GM19372 (cell line): ENCODE data around the gene TMEM273.
A peak's percentile ranks its signal among the peaks of the same experiment; 100 is the strongest.

Experiments used
- ATAC-seq: cut with Tn5 transposase; IDR thresholded peaks from one replicate; pipeline ENCODE4 v1.9.1; 2021; ENCODE audit warnings: mild to moderate bottlenecking, low read depth, moderate library complexity; ENCODE audit not compliant: unreplicated experiment

The TMEM273 gene

DNA sequence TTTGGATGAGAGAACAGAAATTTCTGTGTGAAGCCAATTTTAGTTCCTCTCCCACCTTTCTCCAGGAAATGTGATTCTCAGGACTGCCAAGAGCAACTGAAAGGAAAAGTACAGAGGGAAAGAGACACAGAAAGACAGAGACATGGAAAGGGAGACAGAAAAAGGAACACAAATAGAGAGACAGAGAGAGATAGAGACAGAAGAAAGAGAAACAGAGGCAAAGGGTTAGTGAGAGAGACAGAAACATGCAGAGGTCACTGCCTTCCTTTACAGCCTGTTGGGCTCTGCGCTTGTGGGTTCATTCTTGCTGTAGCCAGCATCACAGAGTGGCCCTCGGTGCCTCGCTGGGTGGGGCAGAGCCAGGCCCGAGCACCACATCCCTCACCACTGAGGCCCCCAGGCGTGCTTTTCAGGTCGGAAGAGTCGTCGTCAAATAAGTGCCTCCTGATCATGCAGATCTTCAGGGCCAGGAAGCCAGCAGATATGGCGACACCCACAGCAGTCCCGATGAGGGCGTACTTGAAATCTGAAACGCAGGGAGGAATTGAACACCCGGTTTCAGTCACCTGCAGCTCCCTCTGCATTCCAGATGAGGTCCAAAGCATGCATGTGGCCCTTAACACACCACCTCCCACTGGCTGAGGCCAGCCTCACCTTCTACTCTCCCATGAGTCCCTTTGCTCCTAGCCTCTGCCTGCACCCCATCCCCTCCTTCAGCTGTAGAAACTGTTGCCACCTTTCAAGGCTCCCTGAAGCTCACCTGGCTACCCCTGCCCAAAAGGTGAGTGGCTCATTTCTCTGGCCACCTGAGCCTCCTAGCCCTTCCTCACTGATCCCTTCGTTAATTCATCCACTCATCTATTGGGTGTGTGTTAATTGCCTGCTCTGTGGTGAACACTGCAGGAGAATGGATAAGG is 21.4 kb downstream of the TMEM273 start:
- no peak for ATAC-seq

DNA sequence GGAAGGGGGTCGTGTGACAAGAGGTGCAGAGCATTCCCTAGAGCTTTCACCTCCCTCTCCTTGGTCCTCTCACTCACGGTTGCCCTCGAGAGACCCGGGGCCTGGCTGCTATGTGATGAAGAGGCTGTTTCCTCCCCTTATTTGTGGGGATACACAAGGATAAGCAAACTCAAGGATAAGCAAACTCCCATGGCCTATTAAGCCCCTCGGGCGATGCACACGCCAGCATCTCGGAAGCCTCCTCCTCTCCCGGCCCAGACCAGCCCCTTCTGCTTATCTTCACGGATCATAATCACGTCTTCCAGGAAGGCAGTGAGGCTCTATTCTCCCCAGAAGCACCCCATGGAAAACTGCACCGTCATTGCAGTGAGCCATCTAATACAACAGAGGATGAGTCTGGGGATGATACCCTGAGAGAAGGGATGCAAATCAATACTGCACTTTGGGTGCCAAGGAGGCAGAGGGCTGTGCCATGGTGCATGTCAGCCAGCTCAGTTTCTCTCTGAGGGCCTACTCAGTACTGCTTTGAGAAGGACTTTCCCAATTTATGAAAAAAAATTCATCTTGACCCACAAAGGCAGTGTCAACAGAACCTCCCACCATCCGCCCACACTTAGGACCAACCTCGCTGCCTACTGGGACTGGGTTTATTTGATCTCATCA is 22.2 kb downstream of the TMEM273 start:
- ATAC-seq, result no peak

DNA sequence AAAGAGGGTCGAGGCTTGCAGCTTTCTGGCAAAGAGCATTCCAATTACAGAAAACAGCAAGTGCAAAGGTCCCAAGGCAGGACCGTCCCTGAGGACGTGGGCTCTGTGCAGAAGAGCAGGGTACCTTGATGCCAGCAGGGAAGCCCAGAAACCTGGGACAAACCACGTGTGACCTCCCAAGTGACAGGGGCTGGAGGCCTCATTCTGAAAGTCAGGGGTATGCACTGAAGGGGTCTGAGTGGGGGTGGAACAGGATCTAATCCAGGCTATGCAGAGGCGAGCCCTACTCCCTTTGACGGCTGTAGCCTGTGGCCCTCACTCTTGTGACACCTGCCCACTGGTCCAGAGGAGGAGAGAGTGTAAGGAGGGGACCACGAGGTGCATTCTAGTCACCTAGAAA is 22.9 kb downstream of the TMEM273 start:
- ATAC-seq, result no peak

DNA sequence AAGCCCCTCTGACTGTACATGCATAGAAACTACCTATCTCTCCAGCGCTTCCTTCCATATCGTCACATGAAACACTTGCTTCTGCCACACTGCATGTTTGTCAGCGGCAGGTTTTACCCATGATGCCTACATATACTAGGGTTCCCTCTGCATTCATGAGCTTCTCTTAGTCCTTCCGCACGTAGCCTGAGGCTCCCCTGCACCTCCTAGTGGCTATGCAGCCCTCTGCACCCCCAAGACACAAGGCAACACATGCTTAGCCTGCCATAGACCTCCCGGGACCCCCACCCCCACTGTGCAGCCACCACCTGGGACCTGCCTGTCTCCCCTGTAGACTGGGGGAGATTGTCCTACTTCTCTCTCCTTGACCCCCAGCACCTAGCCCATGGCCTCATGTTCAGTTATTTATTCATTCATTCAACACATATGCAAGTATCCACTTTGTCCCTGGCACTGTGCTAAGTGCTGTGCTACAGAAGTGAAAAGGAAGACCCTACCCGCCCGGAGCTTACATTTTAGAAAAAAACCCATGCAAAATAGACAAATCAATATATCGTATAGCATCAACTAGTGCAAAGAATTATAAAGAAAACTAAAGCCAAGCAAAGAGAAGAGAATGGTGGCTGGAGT is 23.5 kb downstream of the TMEM273 start:
- ATAC-seq, result peak; percentile 86

DNA sequence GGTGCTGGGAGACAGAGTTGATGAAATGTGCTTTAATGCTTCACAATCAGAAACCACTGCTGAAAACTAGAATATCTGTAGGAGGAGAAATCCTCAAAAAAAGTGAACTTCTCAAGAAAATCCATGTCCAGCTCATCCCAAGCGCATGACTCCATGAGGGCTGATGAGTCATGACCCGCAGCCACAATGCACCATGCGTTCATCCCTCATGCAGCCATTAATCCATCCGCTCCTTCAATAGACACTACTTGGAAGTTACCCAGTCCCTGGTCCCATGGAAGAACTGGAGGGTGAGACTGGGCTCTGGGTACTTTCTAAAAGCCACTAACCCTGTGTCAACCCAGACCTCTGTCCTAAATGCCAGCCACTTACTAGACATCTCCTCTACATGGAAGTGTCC is 24.4 kb downstream of the TMEM273 start:
- no peak for ATAC-seq

DNA sequence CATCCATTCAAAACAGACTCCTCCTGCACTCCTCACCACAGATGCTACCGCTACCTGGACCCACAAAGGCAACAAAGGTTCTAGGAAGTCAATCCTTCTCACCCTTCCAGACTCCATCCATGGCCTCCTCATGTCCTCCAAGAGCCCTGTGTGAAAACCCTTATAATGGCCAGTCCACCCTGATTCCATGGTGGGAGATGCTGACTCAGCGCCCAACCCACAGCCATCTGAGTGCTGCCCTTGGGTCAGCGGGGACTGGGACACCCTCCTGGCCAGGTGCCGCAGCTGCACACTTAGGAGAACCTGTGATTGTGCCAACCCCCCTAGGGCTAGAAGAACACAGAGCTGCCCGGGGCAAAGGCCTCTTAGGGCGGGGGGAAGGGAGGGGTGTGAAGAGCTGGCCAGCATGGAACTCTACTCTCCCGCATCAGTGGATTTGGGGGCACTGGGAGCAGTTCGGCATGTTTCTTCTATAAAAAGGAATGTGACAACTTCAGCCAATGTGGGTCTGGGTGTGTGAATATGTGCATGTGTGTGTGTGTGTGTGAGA is 25.4 kb downstream of the TMEM273 start:
- no peak for ATAC-seq

DNA sequence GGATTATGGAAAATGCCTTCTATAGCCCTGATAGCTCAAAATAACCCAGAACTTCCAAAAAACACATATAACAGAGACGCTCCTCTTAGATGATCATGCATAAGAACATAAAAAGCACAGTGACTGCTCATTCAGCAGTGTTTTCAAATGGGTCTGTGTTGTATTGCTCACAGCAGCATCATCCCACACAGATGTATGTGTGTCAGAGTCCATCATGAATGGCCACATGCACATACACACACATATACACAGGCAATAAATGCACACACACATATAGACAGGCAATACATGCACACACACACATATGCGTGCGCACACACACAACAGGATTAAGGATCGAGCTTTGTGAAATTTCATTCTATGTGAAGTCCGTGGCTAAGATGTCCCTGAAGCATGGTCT is 26.1 kb downstream of the TMEM273 start:
- no peak for ATAC-seq

DNA sequence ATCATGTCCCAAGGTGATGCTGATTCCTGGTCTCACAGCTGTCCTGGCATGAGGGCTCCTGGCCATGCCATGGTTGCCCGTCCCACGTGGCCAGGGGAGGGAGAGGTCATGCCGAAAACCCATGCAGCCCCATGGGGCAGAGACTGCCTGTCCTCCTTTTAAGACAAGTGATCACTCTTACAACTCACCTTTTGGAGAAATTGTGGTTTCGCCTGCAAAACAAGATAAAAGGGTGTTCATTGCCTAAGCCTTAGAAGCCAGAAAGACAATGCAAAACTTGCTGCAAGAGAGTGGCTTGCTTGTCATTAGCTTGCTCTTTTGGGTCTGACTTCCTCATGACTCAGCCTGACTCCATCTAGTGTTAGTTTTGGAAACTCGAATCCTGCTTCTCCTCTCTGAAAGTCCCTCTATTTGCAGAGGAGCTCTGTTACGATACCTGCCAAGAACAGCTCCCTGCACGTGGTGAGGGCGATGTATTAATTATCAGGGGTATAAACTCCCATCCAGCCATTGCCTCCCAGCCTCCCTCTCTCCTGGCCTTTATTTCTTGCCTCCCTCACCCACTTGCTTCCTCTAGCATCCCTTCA is 26.7 kb downstream of the TMEM273 start:
- no peak for ATAC-seq

DNA sequence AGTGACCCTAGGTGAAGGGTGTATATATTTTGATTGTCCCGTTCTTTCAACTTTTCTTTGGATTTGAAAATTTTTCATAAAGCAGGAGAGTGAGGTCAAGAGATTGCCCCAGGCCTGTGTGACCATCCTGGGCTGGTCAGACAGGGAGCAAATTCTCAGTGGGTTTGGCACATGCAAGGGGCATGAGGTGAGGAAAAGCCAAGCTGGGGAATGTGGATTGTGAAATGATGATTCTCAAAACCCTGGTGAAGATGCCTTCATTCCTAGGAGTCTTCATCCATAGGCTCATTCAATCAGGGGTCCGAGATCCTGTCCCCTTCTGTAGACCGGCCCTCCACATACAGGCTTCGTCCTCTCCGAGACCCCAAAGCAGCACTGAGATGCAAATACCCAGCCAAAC is 27.4 kb downstream of the TMEM273 start:
- no peak for ATAC-seq

DNA sequence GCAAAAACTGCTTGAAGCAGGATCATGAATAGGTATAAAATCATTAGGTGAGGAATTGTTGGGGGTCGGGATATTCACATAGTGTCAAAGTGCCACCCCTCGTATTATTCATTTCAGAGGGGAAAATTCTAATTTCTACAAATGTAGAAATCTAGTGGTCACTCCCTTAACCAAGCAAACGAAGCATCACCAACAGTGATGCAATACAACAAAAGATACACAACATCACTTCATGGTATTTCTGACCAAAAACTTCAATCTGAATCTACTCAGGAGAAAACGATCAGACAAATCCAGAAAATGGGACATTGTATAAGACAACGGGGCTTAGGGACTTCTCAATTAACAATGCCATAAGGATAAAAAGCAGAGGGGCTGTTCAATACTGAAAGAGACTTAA is 28.1 kb downstream of the TMEM273 start:
- ATAC-seq, result no peak

DNA sequence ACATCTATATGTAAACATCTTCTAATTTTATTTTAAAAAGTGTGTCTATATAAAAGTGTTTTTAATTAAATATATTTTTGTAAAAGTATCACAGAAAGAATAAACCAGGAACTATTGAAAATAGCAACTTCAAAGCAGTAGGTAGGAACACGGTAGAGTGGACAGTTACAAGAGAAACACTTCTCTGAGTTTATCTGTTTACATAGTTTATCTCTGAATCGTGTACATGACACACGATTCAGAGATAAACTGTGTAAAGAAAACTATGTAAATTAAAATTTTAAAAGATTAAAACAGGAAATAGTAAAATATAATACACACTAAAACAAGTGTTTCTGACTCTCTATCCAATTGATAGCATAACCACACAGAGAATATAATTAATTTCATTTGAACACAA is 29.3 kb downstream of the TMEM273 start:
- ATAC-seq, result no peak

DNA sequence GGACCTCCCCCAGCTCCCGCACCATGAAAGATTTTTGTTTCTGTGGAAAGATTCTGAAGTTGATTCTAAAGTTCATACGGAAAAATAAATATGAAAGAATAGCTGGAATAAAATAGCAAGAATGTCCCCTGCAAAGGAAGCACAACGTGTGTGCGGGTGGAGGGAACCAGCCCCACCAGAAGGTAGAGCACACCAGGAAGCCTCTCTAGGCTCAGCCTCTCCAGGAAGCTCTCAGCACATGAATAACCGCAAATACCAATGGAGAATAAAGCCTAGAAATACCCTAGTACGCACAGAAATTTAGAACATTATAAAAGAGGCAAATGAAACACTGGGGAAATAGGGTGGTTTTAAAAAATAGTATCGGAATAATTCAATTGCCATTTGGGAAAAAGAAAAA is 29.8 kb downstream of the TMEM273 start:
- no peak for ATAC-seq

DNA sequence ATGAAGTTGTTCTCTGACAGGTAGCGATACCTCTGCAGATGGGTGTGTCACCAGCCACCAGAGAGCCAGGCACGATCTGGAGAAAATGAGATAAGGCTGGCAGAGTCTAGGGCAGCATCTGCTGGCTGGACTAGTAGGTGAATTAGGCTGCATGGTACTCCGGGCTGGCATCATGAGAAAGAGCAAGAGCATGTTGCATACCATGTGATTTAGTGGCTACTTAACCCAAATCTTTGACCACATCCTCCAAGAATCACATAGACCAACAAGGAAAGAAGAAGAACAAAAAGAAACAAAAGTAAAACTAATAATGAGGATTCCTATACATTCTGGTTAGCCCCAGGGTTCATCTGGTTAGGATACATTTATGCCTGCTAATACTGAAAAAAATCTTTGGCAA is 31.0 kb downstream of the TMEM273 start:
- no peak for ATAC-seq

DNA sequence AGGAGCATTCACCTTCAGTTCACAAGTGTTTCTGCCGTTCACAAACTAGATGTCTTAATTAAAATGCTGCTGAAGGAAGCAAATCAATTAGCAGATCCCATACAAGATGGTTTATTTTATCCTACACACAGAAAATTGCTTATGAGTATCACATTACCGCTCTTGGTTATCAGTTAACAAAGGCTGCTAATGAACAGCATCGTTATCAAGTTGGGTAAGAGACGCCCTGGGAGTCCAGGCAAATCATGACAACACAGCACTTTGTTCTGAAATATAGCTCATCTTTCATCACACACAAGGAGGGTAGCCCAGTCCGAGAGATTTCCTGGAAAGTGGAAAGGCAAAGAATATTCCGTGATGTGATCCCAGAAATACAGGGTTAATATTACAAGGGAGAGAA is 33.5 kb downstream of the TMEM273 start:
- ATAC-seq, result no peak

DNA sequence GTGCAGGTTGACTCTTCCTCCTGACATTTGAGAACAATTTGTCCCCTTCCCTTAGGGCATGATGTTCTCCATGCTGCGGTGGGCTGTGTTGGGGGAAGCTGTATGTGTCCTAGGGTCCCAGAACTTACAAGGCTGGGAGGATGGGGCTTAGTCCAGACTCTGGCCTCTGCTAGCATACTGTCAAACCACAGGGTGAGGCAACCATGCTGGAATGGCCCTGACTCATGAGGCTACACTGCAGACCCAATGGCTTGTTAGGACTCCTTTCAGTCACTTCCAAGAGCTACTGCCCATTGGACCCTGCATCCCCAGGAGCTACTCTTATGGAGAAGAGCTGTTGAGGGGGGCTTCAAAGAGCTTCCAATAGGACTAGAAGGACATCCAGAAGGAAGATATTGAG is 34.2 kb downstream of the TMEM273 start:
- ATAC-seq, result no peak

DNA sequence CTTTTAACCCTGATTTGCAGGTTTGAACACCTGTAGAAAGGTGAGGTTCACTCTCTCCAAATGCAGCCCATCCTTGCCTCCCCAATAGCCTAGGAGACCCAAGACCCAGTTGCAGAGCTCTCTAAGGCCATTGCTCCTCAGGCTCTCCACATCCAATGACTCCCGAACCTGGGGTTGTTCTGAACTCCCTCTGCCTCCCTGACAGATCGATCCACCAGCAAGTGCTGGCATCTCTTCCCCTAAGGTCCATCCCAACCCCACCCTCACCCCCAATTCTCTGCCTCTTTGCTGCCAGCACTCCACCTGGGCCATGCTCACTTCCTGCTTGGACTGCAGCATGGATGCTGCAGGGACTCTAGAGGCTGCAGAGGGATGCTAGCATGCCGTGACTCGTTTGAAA is 35.1 kb downstream of the TMEM273 start:
- no peak for ATAC-seq

DNA sequence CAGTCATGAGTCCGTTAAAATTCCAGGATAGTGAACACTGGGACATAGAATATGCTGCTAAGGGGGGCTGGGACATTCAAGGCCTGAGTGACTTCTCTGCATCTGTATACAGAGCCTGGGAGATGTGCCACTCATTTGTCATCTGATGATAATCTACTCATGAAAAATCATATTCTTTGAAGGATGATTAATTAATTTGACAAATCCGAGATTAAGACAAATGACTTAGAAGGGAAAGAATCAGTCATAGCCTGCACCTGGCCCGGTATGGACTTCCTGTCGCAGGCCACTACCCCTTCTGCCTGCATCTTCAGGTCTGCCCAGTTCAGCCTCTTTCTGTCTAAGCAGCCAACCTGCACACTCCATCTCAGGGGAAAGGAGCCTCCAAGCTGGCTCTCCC is 35.5 kb downstream of the TMEM273 start:
- no peak for ATAC-seq

DNA sequence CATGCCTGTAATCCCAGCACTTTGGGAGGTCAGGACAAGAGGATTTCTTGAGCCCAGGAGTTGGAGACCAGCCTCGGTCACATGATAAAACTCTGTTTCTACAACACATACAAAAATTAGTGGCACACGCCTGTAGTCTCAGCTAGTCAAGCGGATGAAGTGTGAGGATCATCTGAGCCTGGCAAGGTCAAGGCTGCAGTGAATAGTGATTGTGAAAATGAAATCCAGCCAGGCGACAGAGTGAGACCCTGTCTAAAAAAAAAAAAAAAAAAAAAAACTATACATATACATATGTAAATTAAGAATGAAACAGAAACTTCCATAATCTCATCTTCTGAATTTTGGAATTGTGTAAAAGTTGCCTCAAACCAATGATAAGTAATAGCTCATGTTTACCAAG is 36.2 kb downstream of the TMEM273 start:
- no peak for ATAC-seq

DNA sequence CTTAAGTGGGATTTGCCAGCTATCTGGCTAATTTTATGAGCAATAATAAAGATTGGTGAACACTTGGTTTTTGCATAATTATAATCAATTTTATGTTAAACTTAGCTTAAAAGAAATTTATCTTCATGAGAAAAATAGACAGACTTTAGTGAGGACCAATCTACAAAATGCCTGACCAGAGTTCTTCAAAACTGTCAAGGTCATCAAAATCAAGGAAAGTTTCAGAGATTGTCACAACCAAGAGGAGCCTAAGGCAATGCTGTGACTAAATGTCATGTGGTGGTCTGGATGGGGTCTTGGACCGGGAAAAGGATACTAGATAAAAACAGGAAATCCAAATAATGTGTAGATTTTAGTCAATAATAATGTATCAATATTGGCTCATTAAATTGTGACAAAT is 36.7 kb downstream of the TMEM273 start:
- ATAC-seq, result no peak

DNA sequence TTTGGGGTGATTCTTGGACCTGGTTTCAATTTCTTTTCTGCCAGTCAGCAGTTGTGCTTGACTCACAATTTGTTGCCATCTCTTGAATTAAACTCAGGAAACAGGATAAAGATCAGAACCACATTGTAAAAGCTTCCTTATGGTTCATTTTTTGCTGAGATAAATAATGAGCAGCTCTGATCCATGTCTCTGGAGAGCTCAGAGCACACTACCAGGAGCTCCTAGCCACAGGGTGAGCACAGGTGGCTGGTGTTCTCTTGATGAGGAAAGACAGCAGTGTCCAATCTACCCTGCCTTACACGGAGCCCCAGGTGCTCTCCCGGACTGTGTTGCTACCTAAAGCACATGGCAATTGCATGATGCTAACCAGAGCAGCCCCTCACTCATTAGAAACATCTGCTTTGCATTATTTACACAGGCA is 37.2 kb downstream of the TMEM273 start:
- no peak for ATAC-seq

DNA sequence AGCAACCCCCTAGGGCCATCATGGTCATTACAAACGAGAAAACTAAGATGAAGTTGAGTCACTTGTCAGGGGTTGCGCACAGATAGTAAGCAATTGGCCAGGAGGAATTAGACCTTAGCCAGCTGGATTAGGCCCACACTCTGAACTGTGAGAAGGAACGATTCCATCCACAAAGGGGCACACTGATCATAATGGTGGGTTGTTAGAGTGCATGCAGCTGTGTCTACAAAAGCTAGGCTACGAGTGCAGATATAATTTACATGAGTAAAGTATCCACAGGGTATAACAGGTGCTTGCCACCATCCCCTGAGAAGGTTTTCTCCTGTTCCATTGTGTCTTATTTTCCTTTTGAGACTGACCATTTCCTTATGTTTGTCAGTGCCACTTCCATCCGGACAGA is 37.8 kb downstream of the TMEM273 start:
- ATAC-seq, result no peak
